H1 (cell line): ENCODE results near the gene TXNIP. TPM values are rescaled to one million over a fixed set of nuclear protein-coding genes. Genes with fewer than 3 reads are reported as not detected.

Source experiments
- CTCF ChIA-PET: fragments of 300-600 bp; sonication (Branson Sonifier 250); formaldehyde crosslinking; loops from one replicate; lab custom pipeline; 2021; ENCODE audit not compliant: partially characterized antibody; lab: Charles Lee
- POLR2A ChIA-PET: fragments of 300-600 bp; sonication (Branson Sonifier 250); formaldehyde crosslinking; loops from one replicate; lab custom pipeline; 2021; ENCODE audit warnings: inconsistent platforms; ENCODE audit not compliant: partially characterized antibody; lab: Charles Lee
- DNase-seq, 2 experiments: peaks; one replicate each; pipeline versions ENCODE4 v3.0.0 to v3.0.0-alpha.2; 2010 to 2022; ENCODE audit warnings: low spot score in 2 of 2, low read depth in 1 of 2, mixed read lengths in 1 of 2
- FAIRE-seq: peaks from 2 replicates; lab custom pipeline; 2011; peaks lifted over from hg19 to GRCh38; lab: Jason Lieb, UNC
- H2AFZ ChIP-seq: 2 replicates; pipeline ENCODE4 v1.8.1; 2012; ENCODE audit warnings: low read length, inconsistent platforms
- H2AK5ac ChIP-seq: 2 replicates; pipeline ENCODE4 v1.6.1; 2013; ENCODE audit warnings: low read depth, low read length
- H2BK120ac ChIP-seq: replicated peaks from 2 replicates; pipeline ENCODE3; 2013; ENCODE audit warnings: low read depth, low read length, inconsistent platforms
- H2BK12ac ChIP-seq: 2 replicates; pipeline ENCODE4 v1.6.1; 2013; ENCODE audit warnings: low read depth, low read length
- H2BK15ac ChIP-seq: 2 replicates; pipeline ENCODE4 v1.6.1; 2013; ENCODE audit warnings: low read length
- H2BK20ac ChIP-seq: 2 replicates; pipeline ENCODE4 v1.6.1; 2013; ENCODE audit warnings: low read length
- H2BK5ac ChIP-seq: 2 replicates; pipeline ENCODE4 v1.6.1; 2013; ENCODE audit warnings: low read depth, low read length
- H3K14ac ChIP-seq: 2 replicates; pipeline ENCODE4 v1.6.1; 2013; ENCODE audit warnings: inconsistent platforms; ENCODE audit not compliant: insufficient read length
- H3K18ac ChIP-seq: 2 replicates; pipeline ENCODE4 v1.6.1; 2013; ENCODE audit warnings: low read length; ENCODE audit errors: extremely low read depth
- H3K23ac ChIP-seq: 2 replicates; pipeline ENCODE4 v1.6.1; 2013; ENCODE audit warnings: inconsistent platforms; ENCODE audit not compliant: insufficient read length
- H3K23me2 ChIP-seq: 2 replicates; pipeline ENCODE4 v1.6.1; 2013; ENCODE audit warnings: low read depth, low read length
- H3K27ac ChIP-seq: 2 replicates; pipeline ENCODE4 v1.6.1; 2011; ENCODE audit warnings: low read depth, low read length, inconsistent platforms
- H3K27me3 ChIP-seq, 4 experiments: replicated peaks in 1 of 4; 1 replicate in 1 of 4; 2 replicates in 3 of 4; pipeline versions ENCODE4 v1.6.1 to v1.8.1; 2011 to 2013; ENCODE audit warnings: low read length in 3 of 4, mild to moderate bottlenecking in 3 of 4, inconsistent platforms in 2 of 4, mixed read lengths in 2 of 4, moderate library complexity in 1 of 4; ENCODE audit not compliant: control insufficient read depth in 3 of 4, insufficient read depth in 3 of 4; ENCODE audit errors: extremely low read depth in 1 of 4
- H3K36me3 ChIP-seq, 4 experiments: 2 replicates each; pipeline versions ENCODE4 v1.6.1 to v1.8.1; 2011 to 2013; ENCODE audit warnings: mild to moderate bottlenecking in 4 of 4, low read length in 3 of 4, moderate library complexity in 2 of 4, control low read depth in 1 of 4, inconsistent platforms in 1 of 4; ENCODE audit not compliant: insufficient read depth in 4 of 4, control insufficient read depth in 2 of 4
- H3K4ac ChIP-seq: replicated peaks from 2 replicates; pipeline ENCODE3; 2013; ENCODE audit warnings: low read length, low read depth, mixed read lengths, inconsistent platforms; ENCODE audit not compliant: insufficient read length
- H3K4me1 ChIP-seq, 4 experiments: replicated peaks in 1 of 4; 1 replicate in 1 of 4; 2 replicates in 3 of 4; pipeline versions ENCODE4 v1.6.1 to v1.8.1; 2011 to 2013; ENCODE audit warnings: low read length in 3 of 4, inconsistent platforms in 2 of 4, mixed read lengths in 1 of 4; ENCODE audit not compliant: insufficient read depth in 4 of 4, control insufficient read depth in 3 of 4
- H3K4me2 ChIP-seq, 2 experiments: 2 replicates each; pipeline versions ENCODE4 v1.6.1 to v1.8.1; 2011 to 2013; ENCODE audit warnings: low read depth in 2 of 2, low read length in 2 of 2, control low read depth in 1 of 2, inconsistent platforms in 1 of 2, mild to moderate bottlenecking in 1 of 2; ENCODE audit not compliant: insufficient read depth in 1 of 2
- H3K4me3 ChIP-seq, 4 experiments: fragments of 200-600, 300-600 bp in 1 of 4; sonication (generic), shearing (Covaris generic), sonication (Bioruptor Twin) in 1 of 4; 2 replicates each; pipeline versions ENCODE4 v1.5.1 to v1.8.1; 2011 to 2016; ENCODE audit warnings: low read length in 4 of 4, low read depth in 3 of 4, control low read depth in 2 of 4, inconsistent platforms in 2 of 4, mild to moderate bottlenecking in 2 of 4, mixed read lengths in 1 of 4, moderate library complexity in 1 of 4; ENCODE audit not compliant: insufficient read depth in 2 of 4; ENCODE audit errors: extremely low read depth in 1 of 4
- H3K56ac ChIP-seq: replicated peaks from 2 replicates; pipeline ENCODE3; 2013; ENCODE audit warnings: low read depth, mild to moderate bottlenecking, mixed read lengths, low read length, inconsistent platforms; ENCODE audit not compliant: insufficient read length
- H3K79me1 ChIP-seq: 2 replicates; pipeline ENCODE4 v1.6.1; 2013; ENCODE audit warnings: low read depth, low read length, control low read depth
- H3K79me2 ChIP-seq, 2 experiments: 2 replicates each; pipeline versions ENCODE4 v1.6.1 to v1.8.1; 2012 to 2013; ENCODE audit warnings: low read length in 2 of 2, mild to moderate bottlenecking in 2 of 2, inconsistent platforms in 1 of 2; ENCODE audit not compliant: insufficient read depth in 2 of 2, control insufficient read depth in 1 of 2
- H3K9ac ChIP-seq, 4 experiments: replicated peaks in 1 of 4; 1 replicate in 1 of 4; 2 replicates in 3 of 4; pipeline versions ENCODE4 v1.6.1 to v1.8.1; 2011 to 2013; ENCODE audit warnings: low read depth in 3 of 4, low read length in 3 of 4, control low read depth in 2 of 4, mild to moderate bottlenecking in 2 of 4, moderate library complexity in 2 of 4, inconsistent platforms in 1 of 4; ENCODE audit errors: extremely low read depth in 1 of 4
- H3K9me3 ChIP-seq, 2 experiments: 2 replicates each; pipeline versions ENCODE4 v1.6.1 to v1.8.1; 2012 to 2013; ENCODE audit warnings: mild to moderate bottlenecking in 2 of 2, moderate library complexity in 2 of 2, control low read depth in 1 of 2, inconsistent platforms in 1 of 2, low read depth in 1 of 2, low read length in 1 of 2, mixed read lengths in 1 of 2; ENCODE audit not compliant: insufficient read depth in 2 of 2
- H4K20me1 ChIP-seq, 2 experiments: replicated peaks in 1 of 2; 2 replicates each; pipeline versions ENCODE3 to v1.8.1; 2011 to 2013; ENCODE audit warnings: inconsistent platforms in 2 of 2, low read length in 2 of 2, mild to moderate bottlenecking in 1 of 2; ENCODE audit not compliant: insufficient read depth in 2 of 2, control insufficient read depth in 1 of 2
- H4K5ac ChIP-seq: 2 replicates; pipeline ENCODE4 v1.6.1; 2013; ENCODE audit warnings: low read length, low read depth, mixed read lengths, inconsistent platforms; ENCODE audit not compliant: insufficient read length
- H4K8ac ChIP-seq: 2 replicates; pipeline ENCODE4 v1.8.0; 2013; ENCODE audit warnings: mild to moderate bottlenecking, moderate library complexity, low read length, inconsistent platforms; ENCODE audit not compliant: insufficient read depth; ENCODE audit errors: extremely low read depth
- H4K91ac ChIP-seq: replicated peaks from 2 replicates; pipeline ENCODE3; 2013; ENCODE audit warnings: low read length, mixed read lengths, inconsistent platforms; ENCODE audit not compliant: insufficient read length
- CEBPB ChIP-seq: IDR thresholded peaks from 2 replicates; pipeline ENCODE4 v1.6.1; 2012; ENCODE audit warnings: low read depth, low read length
- EGR1 ChIP-seq: IDR thresholded peaks from 2 replicates; pipeline ENCODE4 v1.6.1; 2011; ENCODE audit warnings: low read depth, low read length, borderline replicate concordance
- EP300 ChIP-seq, 2 experiments: IDR thresholded peaks; 1 replicate in 1 of 2; 2 replicates in 1 of 2; pipeline ENCODE4 v1.6.1; 2011 to 2012; ENCODE audit warnings: low read depth in 2 of 2, low read length in 2 of 2, mild to moderate bottlenecking in 2 of 2, borderline replicate concordance in 1 of 2, inconsistent platforms in 1 of 2, moderate library complexity in 1 of 2
- EZH2 ChIP-seq: fragments of 200-600 bp; sonication (generic); IDR thresholded peaks from 2 replicates; pipeline ENCODE4 v1.7.1; 2012; ENCODE audit warnings: low read depth, mild to moderate bottlenecking, moderate library complexity, low read length, inconsistent platforms; ENCODE audit not compliant: severe bottlenecking
- HDAC2 ChIP-seq, 2 experiments: fragments of 300-600 bp in 1 of 2; sonication (generic) in 1 of 2; IDR thresholded peaks; 2 replicates each; pipeline ENCODE4 v1.6.1; 2011 to 2012; ENCODE audit warnings: low read depth in 2 of 2, low read length in 2 of 2, mild to moderate bottlenecking in 2 of 2, moderate library complexity in 2 of 2, borderline replicate concordance in 1 of 2, inconsistent platforms in 1 of 2
- KDM1A ChIP-seq: fragments of 200-600, 300-600 bp; sonication (generic); IDR thresholded peaks from 2 replicates; pipeline ENCODE4 v1.7.1; 2016; ENCODE audit warnings: mild to moderate bottlenecking, low read length, borderline replicate concordance
- MAX ChIP-seq: IDR thresholded peaks from 2 replicates; pipeline ENCODE4 v1.6.1; 2012; ENCODE audit warnings: inconsistent platforms
- RBBP5 ChIP-seq: IDR thresholded peaks from 2 replicates; pipeline ENCODE4 v1.7.1; 2012; ENCODE audit warnings: low read depth, mild to moderate bottlenecking, inconsistent platforms, low read length, moderate library complexity, borderline replicate concordance
- SIX5 ChIP-seq: IDR thresholded peaks from 2 replicates; pipeline ENCODE4 v1.6.1; 2011; ENCODE audit warnings: mild to moderate bottlenecking, low read depth, low read length
- SUZ12 ChIP-seq: fragments of 200-600 bp; sonication (generic); IDR thresholded peaks from 2 replicates; pipeline ENCODE4 v1.6.1; 2012; ENCODE audit warnings: mild to moderate bottlenecking, inconsistent platforms, low read length, moderate library complexity, mixed read lengths
- WGBS, 2 experiments: shearing (Covaris generic) in 1 of 2; methylation state at CpG; one replicate each; pipeline versions ENCODE4 v1.1.6 to v1.1.7; 2013 to 2015; ENCODE audit warnings: low lambda C conversion rate in 2 of 2, mixed read lengths in 2 of 2, inconsistent platforms in 1 of 2, low coverage in 1 of 2, missing lambda C conversion rate in 1 of 2; ENCODE audit not compliant: insufficient replicate concordance in 2 of 2, insufficient coverage in 1 of 2, insufficient read length in 1 of 2; ENCODE audit errors: extremely low coverage in 1 of 2, missing lambda C conversion rate in 1 of 2; 5-methylcytosine and 5-hydroxymethylcytosine counted together
- polyA plus RNA-seq, 7 experiments: library from polyadenylated mRNA; depleted of rRNA in 3 of 7; stranded (reverse) in 5 of 7; unstranded in 2 of 7; fragments of >200 nt in 5 of 7; fragments of 200-250 nt in 2 of 7; gene quantifications; 1 replicate in 5 of 7; 2 replicates in 1 of 7; 4 replicates in 1 of 7; pipeline versions ENCODE4 v1.2.1 to v1.2.3, GENCODE V29; 2011 to 2013; ENCODE audit warnings: missing spikeins in 2 of 7, mixed read lengths in 2 of 7
- total RNA-seq: library from RNA; stranded (reverse); fragmentation: NEBNext Ultra II Directional; extraction: Animal tissue kit (Norgen Biotek cat#: 25700); gene quantifications from 2 replicates; pipeline ENCODE4 v1.2.1, GENCODE V29; 2021
- TF ChIP-seq, protein P1 (sequence below): IDR thresholded peaks from 2 replicates; pipeline ENCODE4 v1.6.1; 2011; ENCODE audit warnings: low read depth, mild to moderate bottlenecking, low read length; ENCODE audit not compliant: insufficient read depth

TXNIP gene
- total and polyA plus RNA-seq, 2 of the 8 experiments (the other 6 are each of a cell fraction or from before 2014, with no cell fraction given) = 12.3 to 56.8 TPM

DNA sequence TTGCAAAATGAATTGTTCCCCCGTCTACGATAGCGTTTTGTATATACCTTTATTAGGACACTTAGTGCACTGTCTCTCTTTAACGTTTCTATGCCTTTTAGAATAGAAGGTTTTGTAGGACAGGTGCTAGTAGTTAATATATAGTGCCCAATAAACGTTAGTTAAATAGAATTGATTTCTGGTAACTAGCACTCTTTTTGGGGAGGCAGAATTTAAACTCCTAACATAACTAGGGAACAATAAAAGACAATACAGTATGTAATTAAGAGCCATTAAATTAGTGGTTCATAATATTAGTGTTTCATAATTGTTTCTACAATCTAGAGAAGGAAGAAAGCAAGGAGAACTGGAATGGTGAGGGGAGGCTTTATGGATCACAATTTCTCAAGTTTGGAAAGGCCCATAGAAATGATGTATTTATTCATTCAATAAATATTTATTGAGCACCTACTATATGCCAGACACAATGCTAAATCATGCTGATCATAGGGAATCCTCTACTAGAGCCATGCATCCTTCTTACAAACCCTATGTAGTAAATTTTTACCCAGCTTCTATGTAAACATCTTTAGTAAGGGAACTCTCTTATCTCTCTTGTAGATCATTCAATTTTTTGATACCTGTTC lies 31.1 kb downstream of the TXNIP start:
- Histone ChIP-seq H4K91ac (no peak overlapping the region), H3K4me3 (peak overlapping the region; percentile 54 to 76 (median 67); a peak in 7 of 8 replicates), H3K79me2 (no peaks in the 10 kb centered on the region), H3K4me2 (peak overlapping the region; percentile 57 to 74), H2BK15ac (no peak overlapping the region), H3K36me3 (no peaks in the 10 kb centered on the region), H3K4me1 (peaks cover 0 to 14% (median 11%) of the 10 kb centered on the region in 4 experiments; a peak in 6 of 7 replicates), H3K56ac (no peak overlapping the region), H3K9me3 (no peaks in the 10 kb centered on the region), H3K23me2 (peaks cover 19% of the 10 kb centered on the region), H3K18ac (no peak overlapping the region), H4K8ac (no peak overlapping the region), H2BK20ac (no peak overlapping the region), H3K9ac (no peak overlapping the region), H2AFZ (peak overlapping the region; percentile 72; the same call in 1 of the 2 replicates), H3K79me1 (no peaks in the 10 kb centered on the region), H3K27ac (no peak overlapping the region), H3K4ac (no peak overlapping the region), H3K14ac (no peak overlapping the region), H4K5ac (no peak overlapping the region), H2BK120ac (no peak overlapping the region), H3K23ac (no peak overlapping the region), H3K27me3 (peaks cover 20 to 34% (median 33%) of the 10 kb centered on the region in 4 experiments), H2AK5ac (no peak overlapping the region), H4K20me1 (no peaks in the 10 kb centered on the region), H2BK12ac (no peak overlapping the region), H2BK5ac (no peak overlapping the region)
- 29% methylated on average over 5 of the region's 5 CpGs; no CpG with 5 or more reads in 1 of the 2 experiments for WGBS, 2 experiments
- no peak for FAIRE-seq
- ChIA-PET CTCF (interaction anchor here (1.1 to 2.6 kb wide), 6 partner anchors 11 to 73 kb away, joined by 4 to 11 read pairs (median 4); partner anchors contain the start of gene RBM8A), POLR2A (interaction anchor here (0.8 to 4.1 kb wide), 4 partner anchors 13 to 86 kb away, joined by 3 to 21 read pairs (median 13); partner anchors contain the start of gene RBM8A)
- DNase-seq = no peak
- no peak for TF ChIP-seq HDAC2 (IDR thresholded peaks at IDR 0.05; ENCODE audit: borderline replicate concordance in 1 of 2, low read depth in 2 of 2, low read length in 2 of 2)
- no peak for TF ChIP-seq SUZ12
- TF ChIP-seq MAX = no peak
- TF ChIP-seq KDM1A = no peak
- TF ChIP-seq, protein P1, sequence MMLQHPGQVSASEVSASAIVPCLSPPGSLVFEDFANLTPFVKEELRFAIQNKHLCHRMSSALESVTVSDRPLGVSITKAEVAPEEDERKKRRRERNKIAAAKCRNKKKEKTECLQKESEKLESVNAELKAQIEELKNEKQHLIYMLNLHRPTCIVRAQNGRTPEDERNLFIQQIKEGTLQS = no peak
- no peak for TF ChIP-seq EGR1
- no peak for TF ChIP-seq SIX5
- TF ChIP-seq RBBP5 = no peak
- no peak for TF ChIP-seq CEBPB
- no peak for TF ChIP-seq EP300 (IDR thresholded peaks at IDR 0.05; ENCODE audit: borderline replicate concordance in 1 of 2, low read depth in 2 of 2, low read length in 2 of 2)
- no peak for TF ChIP-seq EZH2
